IPS-NIHi7 (cell line): ENCODE results near the gene DACH2.
A peak's percentile ranks its signal among the peaks of the same experiment; 100 is the strongest.
"Not testable (repeated sequence)": the region's sequence is repeated elsewhere in the genome, so short reads cannot be mapped to it uniquely, and the experiment has no call there.

Source experiments
- DNase-seq: peaks from one replicate; pipeline ENCODE4 v3.0.0; 2012; ENCODE audit warnings: mixed read lengths; ENCODE audit errors: extremely low spot score

The DACH2 gene

GRCh38 chrX:86148024-86148511 is at the start of gene DACH2:
TSS of gene DACH2 (plus strand) at chrX:86148451.
- DNase-seq: peak; percentile 96

GRCh38 chrX:86102341-86102740 is 45.9 kb upstream of the DACH2 start:
- no peak for DNase-seq

GRCh38 chrX:86103061-86103460 is 45.2 kb upstream of the DACH2 start:
- no peak for DNase-seq

GRCh38 chrX:86104526-86104925 is 43.7 kb upstream of the DACH2 start:
- DNase-seq: no peak

GRCh38 chrX:86121916-86122315 is 26.3 kb upstream of the DACH2 start:
- peak; percentile 18 for DNase-seq

- no peak for DNase-seq
Measured at GRCh38 chrX:86133761-86134160, 14.5 kb upstream of the DACH2 start.

- no peak for DNase-seq
Measured at GRCh38 chrX:86137071-86137470, 11.2 kb upstream of the DACH2 start.

- DNase-seq: no peak
Measured at GRCh38 chrX:86141786-86142185, 6.5 kb upstream of the DACH2 start.

- no peak for DNase-seq
Measured at GRCh38 chrX:86146102-86146501, 2.1 kb upstream of the DACH2 start.

- DNase-seq: peak; percentile 18
Measured at GRCh38 chrX:86148594-86148993, 343 bp downstream of the DACH2 start.

GRCh38 chrX:86149119-86149518 is 868 bp downstream of the DACH2 start:
- no peak for DNase-seq

GRCh38 chrX:86154553-86154952 is 6.3 kb downstream of the DACH2 start:
- no peak for DNase-seq

GRCh38 chrX:86171366-86171765 is 23.1 kb downstream of the DACH2 start:
- DNase-seq: peak; percentile 49

GRCh38 chrX:86178906-86179305 is 30.7 kb downstream of the DACH2 start:
- DNase-seq: no peak

- DNase-seq: not testable (repeated sequence)
Measured at GRCh38 chrX:86181325-86181724, 33.1 kb downstream of the DACH2 start.

GRCh38 chrX:86192827-86193226 is 44.6 kb downstream of the DACH2 start:
- no peak for DNase-seq

- DNase-seq: no peak
Measured at GRCh38 chrX:86194758-86195157, 46.5 kb downstream of the DACH2 start.

GRCh38 chrX:86195343-86195742 is 47.1 kb downstream of the DACH2 start:
- DNase-seq: no peak

GRCh38 chrX:86197815-86198214 is 49.6 kb downstream of the DACH2 start:
- DNase-seq: no peak

GRCh38 chrX:86210772-86211171 is 62.5 kb downstream of the DACH2 start:
- no peak for DNase-seq

- DNase-seq: no peak
Measured at GRCh38 chrX:86215260-86215659, 67.0 kb downstream of the DACH2 start.

GRCh38 chrX:86237482-86237881 is 89.2 kb downstream of the DACH2 start:
- no peak for DNase-seq

GRCh38 chrX:86241547-86241946 is 93.3 kb downstream of the DACH2 start:
- DNase-seq: no peak

- peak; percentile 41 for DNase-seq
Measured at GRCh38 chrX:86263526-86263925, 115.3 kb downstream of the DACH2 start.

GRCh38 chrX:86295293-86295692 is 147.0 kb downstream of the DACH2 start:
- DNase-seq: peak; percentile 15
